Right lobe of liver (tissue), 6 donors: Measurements from ENCODE around the gene ANKAR. TPM values are rescaled to one million over a fixed set of nuclear protein-coding genes. Genes with fewer than 3 reads are reported as not detected.

Source experiments
- ATAC-seq, 4 donors: fragments of 200-7000 bp; cut with Tn5 transposase; one replicate each; pipeline ENCODE4 v1.9.1; 2020; ENCODE audit warnings: mild to moderate bottlenecking in 4 of 4, moderate library complexity in 4 of 4
- DNase-seq, 3 donors: peaks; one replicate each; pipeline ENCODE4 v3.0.0-alpha.2; 2020
- H3K27ac ChIP-seq, 3 donors: fragments of 200-600 bp; one replicate each; pipeline ENCODE4 v1.8.0; 2022
- H3K27me3 ChIP-seq, 2 donors: fragments of 200-600 bp; one replicate each; pipeline ENCODE4 v1.8.0; 2022
- H3K36me3 ChIP-seq, 4 donors: fragments of 200-600 bp; sonication (generic) in 1 of 4; one replicate each; pipeline versions ENCODE4 v1.5.1 to v1.8.0; 2017 to 2022; ENCODE audit warnings: control low read depth in 1 of 4
- H3K4me1 ChIP-seq, 4 donors: fragments of 200-600 bp; sonication (generic) in 1 of 4; one replicate each; pipeline versions ENCODE4 v1.5.1 to v1.8.0; 2017 to 2022; ENCODE audit warnings: control low read depth in 1 of 4
- H3K4me3 ChIP-seq, 3 donors: fragments of 200-600 bp; one replicate each; pipeline ENCODE4 v1.8.0; 2022
- H3K9me3 ChIP-seq, 4 donors: fragments of 200-600 bp; sonication (generic) in 1 of 4; one replicate each; pipeline versions ENCODE4 v1.5.1 to v1.8.0; 2017 to 2022; ENCODE audit warnings: control low read depth in 1 of 4
- POLR2A ChIP-seq: fragments of 450-650 bp; IDR thresholded peaks from one replicate; pipeline ENCODE4 v1.6.1; 2017; ENCODE audit warnings: antibody characterized with exemption, mild to moderate bottlenecking
- WGBS: methylation state at CpG from one replicate; pipeline ENCODE4 v1.1.6; 2018; ENCODE audit warnings: low coverage, low lambda C conversion rate; ENCODE audit not compliant: insufficient coverage; ENCODE audit errors: missing lambda C conversion rate; 5-methylcytosine and 5-hydroxymethylcytosine counted together
- intact Hi-C, 2 donors: fragments of 100-400 bp; cut with DNase I; formaldehyde crosslinking; loops; one replicate each; pipeline versions ENCODE4 v1.11.2 to v1.14.1; 2022
- total RNA-seq, 6 experiments: library from RNA; depleted of rRNA in 2 of 6; stranded (reverse); fragments of >200 nt in 2 of 6; fragmentation: NEBNext Ultra II Directional in 3 of 6; extraction: Animal tissue kit (Norgen Biotek cat#: 25700) in 3 of 6; gene quantifications; one replicate each; pipeline versions ENCODE4 v1.1.0 to v1.2.4, GENCODE V29; 2016 to 2023
- TF ChIP-seq, protein P1 (sequence below), 4 donors: fragments of 200-600 bp in 3 of 4; fragments of 450-650 bp in 1 of 4; IDR thresholded peaks; one replicate each; pipeline versions ENCODE4 v1.5.1 to v1.8.0; 2016 to 2022; ENCODE audit warnings: antibody characterized with exemption in 4 of 4, mild to moderate bottlenecking in 2 of 4
- donor health status: DM: no; HTN: yes; CAD: no.
- donor health status: DM: no; HTN: no; CAD: no.
- donor health status: DM: no; HTN: no; CAD: no.
- donor health status: DM: no; HTN: yes; CAD: no.
- donor health status: DM: no; HTN: yes; CAD: no.

The ANKAR gene
- total RNA-seq, 6 experiments from 2014 or later: 2.9 to 9.2 (median 4.8) TPM

DNA sequence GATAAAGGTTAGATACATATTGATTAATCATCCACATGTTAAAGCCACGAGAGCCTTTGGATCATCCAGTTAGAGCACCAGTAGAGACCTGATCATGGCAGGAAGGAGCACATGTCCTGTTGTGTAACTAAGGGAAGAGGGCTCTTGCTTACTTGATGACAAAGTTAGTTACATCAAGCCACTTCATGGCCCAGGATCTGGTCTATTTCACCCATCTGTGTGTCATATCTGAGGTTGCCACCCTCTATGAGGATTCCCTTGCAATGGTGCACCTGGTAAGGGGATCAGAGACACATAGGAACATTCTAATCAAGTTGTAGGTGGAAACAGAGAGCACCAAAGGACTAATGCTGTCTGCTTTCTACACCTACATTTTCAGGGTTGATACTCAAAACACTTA is 6.7 kb downstream of the ANKAR start:
- DNase-seq: no peak
- TF ChIP-seq, protein P1, sequence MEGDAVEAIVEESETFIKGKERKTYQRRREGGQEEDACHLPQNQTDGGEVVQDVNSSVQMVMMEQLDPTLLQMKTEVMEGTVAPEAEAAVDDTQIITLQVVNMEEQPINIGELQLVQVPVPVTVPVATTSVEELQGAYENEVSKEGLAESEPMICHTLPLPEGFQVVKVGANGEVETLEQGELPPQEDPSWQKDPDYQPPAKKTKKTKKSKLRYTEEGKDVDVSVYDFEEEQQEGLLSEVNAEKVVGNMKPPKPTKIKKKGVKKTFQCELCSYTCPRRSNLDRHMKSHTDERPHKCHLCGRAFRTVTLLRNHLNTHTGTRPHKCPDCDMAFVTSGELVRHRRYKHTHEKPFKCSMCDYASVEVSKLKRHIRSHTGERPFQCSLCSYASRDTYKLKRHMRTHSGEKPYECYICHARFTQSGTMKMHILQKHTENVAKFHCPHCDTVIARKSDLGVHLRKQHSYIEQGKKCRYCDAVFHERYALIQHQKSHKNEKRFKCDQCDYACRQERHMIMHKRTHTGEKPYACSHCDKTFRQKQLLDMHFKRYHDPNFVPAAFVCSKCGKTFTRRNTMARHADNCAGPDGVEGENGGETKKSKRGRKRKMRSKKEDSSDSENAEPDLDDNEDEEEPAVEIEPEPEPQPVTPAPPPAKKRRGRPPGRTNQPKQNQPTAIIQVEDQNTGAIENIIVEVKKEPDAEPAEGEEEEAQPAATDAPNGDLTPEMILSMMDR (IDR thresholded peaks at IDR 0.05): no peak
- no peak for TF ChIP-seq POLR2A
- intact Hi-C loops: no loop called here
- Histone ChIP-seq H3K36me3 (no peaks in the 10 kb centered on the region), H3K4me3 (no peak overlapping the region), H3K27ac (no peak overlapping the region), H3K4me1 (no peaks in the 10 kb centered on the region), H3K27me3 (no peaks in the 10 kb centered on the region), H3K9me3 (peaks cover 0 to 6% (median 0%) of the 10 kb centered on the region in 4 donors)
- WGBS: 31% methylated on average over 1 of the region's 1 CpG
- no peak for ATAC-seq

DNA sequence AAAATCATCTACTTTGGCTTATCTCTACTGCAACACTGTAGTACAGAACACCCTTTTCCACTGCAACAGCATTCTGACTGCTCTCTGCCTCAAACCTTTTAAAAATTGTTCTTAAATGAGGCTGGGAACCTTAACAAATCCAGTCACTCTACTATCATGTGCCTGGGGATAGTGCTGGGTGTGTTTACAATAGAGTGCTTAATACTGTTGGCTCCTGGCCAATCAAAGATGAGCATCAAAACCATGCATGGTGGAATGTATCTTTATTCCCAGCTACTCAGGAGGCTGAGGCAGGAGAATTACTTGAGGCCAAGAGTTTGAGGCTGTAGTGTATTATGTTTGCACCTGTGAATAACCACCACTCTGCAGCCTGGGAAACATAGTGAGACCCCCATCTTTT is 7.4 kb downstream of the ANKAR start:
- no peak for ATAC-seq
- no peak for DNase-seq
- Histone ChIP-seq H3K4me3 (no peak overlapping the region), H3K27me3 (no peaks in the 10 kb centered on the region), H3K9me3 (peaks cover 0 to 6% (median 0%) of the 10 kb centered on the region in 4 donors), H3K4me1 (no peaks in the 10 kb centered on the region), H3K27ac (no peak overlapping the region), H3K36me3 (no peaks in the 10 kb centered on the region)
- TF ChIP-seq, protein P1 (IDR thresholded peaks at IDR 0.05): no peak
- TF ChIP-seq POLR2A: no peak
- intact Hi-C loops: no loop called here

DNA sequence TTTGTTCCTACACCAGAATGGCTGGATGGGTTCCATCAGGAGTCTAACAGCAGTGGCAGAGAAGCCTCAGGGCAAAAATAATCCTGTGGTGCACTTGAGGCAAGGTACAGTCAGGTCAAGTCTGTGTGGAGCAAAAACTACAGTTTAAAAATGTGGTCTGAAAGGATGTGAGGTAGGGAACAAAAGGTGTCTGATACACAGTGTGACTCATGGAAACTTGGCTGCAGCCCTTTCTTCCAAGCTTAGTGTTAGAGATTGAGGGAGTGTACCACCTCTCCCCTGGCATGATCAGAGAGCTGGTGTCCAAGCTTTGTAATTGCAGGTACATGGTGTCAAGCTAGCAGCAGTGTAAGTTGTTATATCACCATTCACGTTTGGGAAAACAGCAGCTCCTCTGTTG is 8.9 kb downstream of the ANKAR start:
- no peak for DNase-seq
- no peak for ATAC-seq
- H3K36me3 ChIP-seq: no peaks in the 10 kb centered on the region
- WGBS: 80% methylated on average over 1 of the region's 1 CpG
- no peak overlapping the region for H3K4me3 ChIP-seq
- H3K9me3 ChIP-seq: peaks cover 0 to 6% (median 0%) of the 10 kb centered on the region in 4 donors
- no peak overlapping the region for H3K27ac ChIP-seq
- TF ChIP-seq POLR2A: no peak
- TF ChIP-seq, protein P1 (IDR thresholded peaks at IDR 0.05): no peak
- intact Hi-C loops: no loop called here
- no peaks in the 10 kb centered on the region for H3K4me1 ChIP-seq
- H3K27me3 ChIP-seq: no peaks in the 10 kb centered on the region

DNA sequence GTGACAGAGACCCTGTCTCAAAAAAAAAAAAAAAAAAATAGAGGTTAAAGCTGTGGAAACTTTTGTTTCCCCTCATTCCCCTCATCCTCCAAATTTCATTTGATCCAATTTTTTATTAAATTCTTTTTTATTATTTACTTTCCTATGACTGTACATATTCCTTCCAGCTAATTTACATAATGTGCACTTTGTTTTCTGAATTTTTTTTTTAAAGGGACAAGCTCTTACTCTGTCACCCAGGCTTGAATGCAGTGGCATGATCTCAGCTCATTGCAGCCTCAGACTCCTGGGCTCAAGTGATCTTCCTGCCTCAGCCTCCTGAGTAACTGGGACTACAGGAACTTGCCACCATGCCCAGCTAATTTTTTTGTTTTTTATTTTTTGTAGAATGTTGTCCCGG is 10.3 kb downstream of the ANKAR start:
- Histone ChIP-seq H3K4me3 (no peak overlapping the region), H3K9me3 (no peaks in the 10 kb centered on the region), H3K36me3 (peaks cover 0 to 4% (median 0%) of the 10 kb centered on the region in 4 donors), H3K4me1 (no peaks in the 10 kb centered on the region), H3K27ac (no peak overlapping the region), H3K27me3 (no peaks in the 10 kb centered on the region)
- intact Hi-C loops: no loop called here
- DNase-seq (no peak), ATAC-seq (no peak)
- TF ChIP-seq POLR2A: no peak
- TF ChIP-seq, protein P1 (IDR thresholded peaks at IDR 0.05): no peak
- WGBS: 45% methylated on average over 1 of the region's 1 CpG
